SK-N-SH (cell line): ENCODE results near the gene SLC33A1. TPM values are rescaled to one million over a fixed set of nuclear protein-coding genes. Genes with fewer than 3 reads are reported as not detected.
"Not testable (repeated sequence)": the region's sequence is repeated elsewhere in the genome, so short reads cannot be mapped to it uniquely, and the experiment has no call there.

Source experiments
- CTCF ChIA-PET: fragments of 300-600, 350-600 bp; formaldehyde crosslinking; extraction: SDS; loops from one replicate; lab custom pipeline; 2021; lab: Yijun Ruan, JAX
- POLR2A ChIA-PET: fragments of 350-600 bp; sonication (Branson Sonifier 250); formaldehyde crosslinking; extraction: SDS; loops from one replicate; lab custom pipeline; 2020; ENCODE audit warnings: antibody characterized with exemption, inconsistent platforms; lab: Yijun Ruan, JAX
- DNase-seq: peaks from one replicate; pipeline ENCODE4 v3.0.0; 2012
- H2AFZ ChIP-seq: fragments of 200-600 bp; sonication (generic); 2 replicates; pipeline ENCODE4 v1.8.1; 2016; ENCODE audit warnings: antibody characterized with exemption, mild to moderate bottlenecking, low read depth
- H3F3A ChIP-seq: fragments of 200-600 bp; sonication (generic); replicated peaks from 2 replicates; pipeline ENCODE3; 2016; ENCODE audit warnings: antibody characterized with exemption, mild to moderate bottlenecking; ENCODE audit not compliant: insufficient read depth
- H3K27ac ChIP-seq, 2 experiments: fragments of 200-500 bp in 1 of 2; fragments of 200-600 bp in 1 of 2; sonication (Bioruptor generic) in 1 of 2; sonication (generic), shearing (Covaris generic) in 1 of 2; 2 replicates each; pipeline versions ENCODE4 v1.5.1 to v1.6.1; 2014 to 2016; ENCODE audit warnings: low read depth in 2 of 2, inconsistent platforms in 1 of 2, low read length in 1 of 2, mild to moderate bottlenecking in 1 of 2, mixed read lengths in 1 of 2
- H3K27me3 ChIP-seq: fragments of 200-600 bp; sonication (generic), shearing (Covaris generic); 2 replicates; pipeline ENCODE4 v1.6.1; 2016; ENCODE audit warnings: mixed run types; ENCODE audit not compliant: insufficient read depth
- H3K36me3 ChIP-seq, 2 experiments: fragments of 200-500 bp in 1 of 2; fragments of 200-600 bp in 1 of 2; sonication (Bioruptor generic) in 1 of 2; sonication (generic) in 1 of 2; replicated peaks in 1 of 2; 2 replicates each; pipeline versions ENCODE3 to v1.5.1; 2014 to 2016; ENCODE audit warnings: low read length in 1 of 2, mild to moderate bottlenecking in 1 of 2; ENCODE audit not compliant: insufficient read depth in 2 of 2, control insufficient read depth in 1 of 2
- H3K4me1 ChIP-seq, 2 experiments: fragments of 200-500 bp in 1 of 2; fragments of 200-600 bp in 1 of 2; sonication (Bioruptor generic) in 1 of 2; sonication (generic), shearing (Covaris generic) in 1 of 2; 2 replicates each; pipeline versions ENCODE4 v1.5.1 to v1.6.1; 2014 to 2016; ENCODE audit warnings: low read depth in 1 of 2, low read length in 1 of 2, mixed run types in 1 of 2; ENCODE audit not compliant: insufficient read depth in 2 of 2, control insufficient read depth in 1 of 2
- H3K4me2 ChIP-seq: fragments of 200-600 bp; sonication (generic), shearing (Covaris generic); 2 replicates; pipeline ENCODE4 v1.6.1; 2017; ENCODE audit warnings: mixed run types
- H3K4me3 ChIP-seq, 2 experiments: fragments of 200-500 bp in 1 of 2; fragments of 200-600 bp in 1 of 2; sonication (Bioruptor generic) in 1 of 2; sonication (generic), shearing (Covaris generic) in 1 of 2; 2 replicates each; pipeline versions ENCODE4 v1.5.1 to v1.8.1; 2014 to 2016; ENCODE audit warnings: low read depth in 2 of 2, inconsistent platforms in 1 of 2, low read length in 1 of 2, mild to moderate bottlenecking in 1 of 2, mixed read lengths in 1 of 2, moderate library complexity in 1 of 2
- H3K79me2 ChIP-seq: fragments of 200-600 bp; sonication (generic); 2 replicates; pipeline ENCODE4 v1.8.1; 2017; ENCODE audit warnings: mild to moderate bottlenecking; ENCODE audit not compliant: insufficient read depth
- H3K9ac ChIP-seq: fragments of 200-600 bp; sonication (generic); 2 replicates; pipeline ENCODE4 v1.6.1; 2017; ENCODE audit warnings: mixed run types
- H3K9me2 ChIP-seq: fragments of 200-600 bp; sonication (generic); 2 replicates; pipeline ENCODE4 v1.6.1; 2017; ENCODE audit warnings: mixed run types
- H3K9me3 ChIP-seq: fragments of 200-600 bp; sonication (generic); 2 replicates; pipeline ENCODE4 v1.6.1; 2017; ENCODE audit warnings: mixed run types, mild to moderate bottlenecking, moderate library complexity
- H4K20me1 ChIP-seq: fragments of 200-600 bp; sonication (generic); 2 replicates; pipeline ENCODE4 v1.6.1; 2017; ENCODE audit warnings: mild to moderate bottlenecking, mixed run types; ENCODE audit not compliant: insufficient read depth
- CHD2 ChIP-seq: fragments of 150-350 bp; IDR thresholded peaks from 2 replicates; pipeline ENCODE4 v1.6.1; 2018; ENCODE audit warnings: low read length; ENCODE audit not compliant: partially characterized antibody
- ELF1 ChIP-seq: IDR thresholded peaks from 2 replicates; pipeline ENCODE4 v1.4.0; 2012
- FOSL2 ChIP-seq: IDR thresholded peaks from 2 replicates; pipeline ENCODE4 v1.4.0; 2012; ENCODE audit warnings: low read depth, mild to moderate bottlenecking, moderate library complexity, borderline replicate concordance
- FOXJ3 ChIP-seq: sonication (generic); formaldehyde crosslinking; IDR thresholded peaks from 2 replicates; pipeline ENCODE4 v1.5.1; 2020; ENCODE audit warnings: mild to moderate bottlenecking, missing genetic modification reagents
- FOXM1 ChIP-seq: IDR thresholded peaks from 2 replicates; pipeline ENCODE4 v1.4.0; 2012; ENCODE audit warnings: low read depth, mild to moderate bottlenecking
- GABPA ChIP-seq: IDR thresholded peaks from 2 replicates; pipeline ENCODE4 v1.4.0; 2012; ENCODE audit warnings: low read depth, mild to moderate bottlenecking
- JUND ChIP-seq: IDR thresholded peaks from 2 replicates; pipeline ENCODE4 v1.4.0; 2012
- MEF2A ChIP-seq: IDR thresholded peaks from 2 replicates; pipeline ENCODE4 v1.4.0; 2012; ENCODE audit warnings: low read depth, borderline replicate concordance
- MXI1 ChIP-seq: IDR thresholded peaks from 2 replicates; pipeline ENCODE4 v1.6.1; 2012; ENCODE audit warnings: mild to moderate bottlenecking, low read depth, low read length, improper control_type of control experiment
- NFIC ChIP-seq: IDR thresholded peaks from 2 replicates; pipeline ENCODE4 v1.4.0; 2012; ENCODE audit warnings: borderline replicate concordance
- POLR2AphosphoS5 ChIP-seq: IDR thresholded peaks from 2 replicates; pipeline ENCODE4 v1.6.1; 2012; ENCODE audit warnings: low read depth, low read length
- RAD21 ChIP-seq: IDR thresholded peaks from 2 replicates; pipeline ENCODE4 v1.6.1; 2012; ENCODE audit warnings: mild to moderate bottlenecking, low read length
- RXRA ChIP-seq: IDR thresholded peaks from 2 replicates; pipeline ENCODE4 v1.4.0; 2012; ENCODE audit warnings: low read depth, mild to moderate bottlenecking, borderline replicate concordance
- SMC3 ChIP-seq: IDR thresholded peaks from 2 replicates; pipeline ENCODE4 v1.6.1; 2012; ENCODE audit warnings: low read depth, low read length, improper control_type of control experiment
- TAF1 ChIP-seq: IDR thresholded peaks from 2 replicates; pipeline ENCODE4 v1.6.1; 2012; ENCODE audit warnings: low read depth, mild to moderate bottlenecking, low read length, moderate library complexity, borderline replicate concordance
- TCF12 ChIP-seq: IDR thresholded peaks from 2 replicates; pipeline ENCODE4 v1.4.0; 2012
- WGBS: methylation state at CpG from one replicate; pipeline ENCODE4 v1.1.6; 2017; ENCODE audit warnings: low lambda C conversion rate; 5-methylcytosine and 5-hydroxymethylcytosine counted together
- polyA plus RNA-seq, 3 experiments: library from polyadenylated mRNA; depleted of rRNA; stranded (reverse); fragments of >200 nt; gene quantifications; 2 replicates each; pipeline ENCODE4 v1.2.3, GENCODE V29; 2012
- TF ChIP-seq, protein P1 (sequence below): IDR thresholded peaks from 2 replicates; pipeline ENCODE4; 2012
- TF ChIP-seq, protein P2 (sequence below): fragments of 150-350 bp; IDR thresholded peaks from 2 replicates; pipeline ENCODE4 v1.6.1; 2017; ENCODE audit warnings: antibody characterized with exemption, low read length, low read depth, borderline replicate concordance
- TF ChIP-seq, protein P3 (sequence below): IDR thresholded peaks from 2 replicates; pipeline ENCODE4 v1.4.0; 2012; ENCODE audit warnings: low read depth, borderline replicate concordance
- TF ChIP-seq, protein P4 (sequence below): IDR thresholded peaks from 2 replicates; pipeline ENCODE4 v1.4.0; 2012; ENCODE audit warnings: low read depth, borderline replicate concordance

SLC33A1 gene
- polyA plus RNA-seq, 1 of the 3 experiments (the other 2 are of a cell fraction), result 10.3 TPM

DNA sequence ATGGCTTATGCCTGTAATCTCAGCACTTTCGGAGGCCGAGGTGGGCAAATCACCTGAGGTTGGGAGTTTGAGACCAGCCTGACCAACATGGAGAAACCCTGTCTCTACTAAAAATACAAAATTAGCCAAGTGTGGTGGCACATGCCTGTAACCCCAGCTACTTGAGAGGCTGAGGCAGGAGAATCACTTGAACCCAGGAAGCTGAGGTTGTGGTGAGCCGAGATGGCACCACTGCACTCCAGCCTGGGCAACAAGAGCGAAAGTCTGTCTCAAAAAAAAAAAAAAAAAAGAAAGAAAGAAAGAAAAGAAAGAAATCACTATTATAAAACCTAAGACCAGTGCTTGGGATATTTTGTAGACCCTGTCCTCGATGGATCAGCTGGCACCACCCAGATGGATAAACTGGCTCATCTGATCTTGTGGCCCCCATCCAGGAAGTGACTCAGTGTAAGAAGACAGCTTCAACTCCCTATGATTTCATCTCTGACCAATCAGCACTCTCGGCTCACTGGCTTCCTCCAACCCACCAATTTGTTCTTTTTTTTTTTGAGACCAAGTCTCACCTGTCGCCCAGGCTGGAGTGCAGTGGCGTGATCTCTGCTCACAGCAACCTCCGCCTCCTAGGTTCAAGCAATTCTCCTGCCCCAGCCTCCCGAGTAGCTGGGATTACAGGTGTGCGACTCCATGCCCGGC lies 8.2 kb upstream of the SLC33A1 start:
- H3K36me3 ChIP-seq, H3K9ac ChIP-seq, H3K79me2 ChIP-seq, H3K9me2 ChIP-seq, H4K20me1 ChIP-seq, H3K4me1 ChIP-seq, H3K27ac ChIP-seq, H3K27me3 ChIP-seq, H3K4me3 ChIP-seq, DNase-seq, POLR2A ChIA-PET, H3K9me3 ChIP-seq, H3F3A ChIP-seq: not testable (repeated sequence)
- 0 out of 2 replicates have a peak, but pooled peaks have one; percentile 33 for TF ChIP-seq NFIC
- TF ChIP-seq ELF1, result 0 out of 2 replicates have a peak, but pooled peaks have one; percentile 10
- TF ChIP-seq, protein P1, sequence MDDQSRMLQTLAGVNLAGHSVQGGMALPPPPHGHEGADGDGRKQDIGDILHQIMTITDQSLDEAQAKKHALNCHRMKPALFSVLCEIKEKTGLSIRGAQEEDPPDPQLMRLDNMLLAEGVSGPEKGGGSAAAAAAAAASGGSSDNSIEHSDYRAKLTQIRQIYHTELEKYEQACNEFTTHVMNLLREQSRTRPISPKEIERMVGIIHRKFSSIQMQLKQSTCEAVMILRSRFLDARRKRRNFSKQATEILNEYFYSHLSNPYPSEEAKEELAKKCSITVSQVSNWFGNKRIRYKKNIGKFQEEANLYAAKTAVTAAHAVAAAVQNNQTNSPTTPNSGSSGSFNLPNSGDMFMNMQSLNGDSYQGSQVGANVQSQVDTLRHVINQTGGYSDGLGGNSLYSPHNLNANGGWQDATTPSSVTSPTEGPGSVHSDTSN, result peak; percentile 56
- peak; percentile 42 for TF ChIP-seq JUND
- peak; percentile 15; the same call in 1 of the 2 replicates for TF ChIP-seq TCF12
- peak; percentile 51; the same call in 1 of the 2 replicates for TF ChIP-seq FOSL2
- CTCF ChIA-PET, result interaction anchor here (0.6 to 1.7 kb wide), 4 partner anchors 56 to 1237 kb away, joined by 3 to 5 read pairs (median 3); partner anchors contain the start of gene C3orf33
- peak overlapping the region; percentile 21; the same call in 1 of the 2 replicates for H3K4me2 ChIP-seq
- 69% methylated on average over 12 of the region's 12 CpGs for WGBS
- H2AFZ ChIP-seq, result peak overlapping the region; percentile 52; the same call in 1 of the 2 replicates

DNA sequence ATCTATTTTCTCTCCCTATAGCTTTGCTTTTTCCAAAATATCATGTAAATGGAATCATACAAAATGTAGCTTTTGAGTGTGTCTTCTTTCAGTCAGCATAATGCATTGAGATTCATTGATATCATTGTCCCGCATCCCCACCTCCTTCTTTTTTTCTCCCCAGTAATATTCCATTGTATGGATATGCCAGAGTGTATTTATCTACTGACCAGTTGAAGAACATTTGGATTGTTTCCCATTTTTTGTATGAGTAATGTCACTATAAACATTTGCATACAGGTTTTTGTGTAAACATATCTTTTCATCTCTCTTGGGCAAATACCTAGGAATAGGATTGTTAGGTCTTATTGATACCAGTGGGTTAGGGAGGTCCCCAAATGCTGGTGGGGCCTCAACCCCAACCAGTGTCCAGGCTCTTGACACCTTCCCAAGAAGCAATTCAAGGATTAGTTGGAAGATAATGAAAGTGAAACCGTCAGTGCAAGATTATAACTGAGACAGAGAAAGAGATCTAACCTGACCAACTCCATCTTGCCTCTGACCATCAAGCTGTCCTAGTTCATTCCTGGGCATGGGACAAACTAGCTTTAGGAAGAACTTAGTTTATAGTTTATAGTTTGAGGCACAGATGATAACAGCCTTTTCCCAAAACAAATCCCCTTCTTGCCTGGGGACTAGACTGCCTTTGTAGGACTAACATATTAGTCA lies 7.4 kb upstream of the SLC33A1 start:
- WGBS, result 90% methylated on average over 2 of the region's 2 CpGs
- Histone ChIP-seq H3K4me1 (no peaks in the 10 kb centered on the region), H3K9ac (no peak overlapping the region), H3F3A (peaks cover 6% of the 10 kb centered on the region), H3K27me3 (no peaks in the 10 kb centered on the region), H3K4me2 (no peak overlapping the region), H3K9me3 (no peaks in the 10 kb centered on the region), H3K36me3 (no peaks in the 10 kb centered on the region), H3K4me3 (no peak overlapping the region), H3K27ac (no peak overlapping the region), H3K9me2 (no peaks in the 10 kb centered on the region), H2AFZ (peak overlapping the region; percentile 52; the same call in 1 of the 2 replicates), H4K20me1 (no peaks in the 10 kb centered on the region), H3K79me2 (no peaks in the 10 kb centered on the region)
- POLR2A ChIA-PET, result no interaction called here
- CTCF ChIA-PET, result interaction anchor here (0.6 to 1.2 kb wide), 2 partner anchors 109 to 1238 kb away, joined by 3 read pairs; no protein-coding TSS in a partner anchor
- TF ChIP-seq CHD2 (no peak), RXRA (no peak), TCF12 (no peak), MEF2A (no peak), RAD21 (no peak), FOXJ3 (no peak), FOXM1 (no peak), TAF1 (no peak), MXI1 (no peak), POLR2AphosphoS5 (no peak), SMC3 (no peak), GABPA (no peak)
- TF ChIP-seq, protein P2, sequence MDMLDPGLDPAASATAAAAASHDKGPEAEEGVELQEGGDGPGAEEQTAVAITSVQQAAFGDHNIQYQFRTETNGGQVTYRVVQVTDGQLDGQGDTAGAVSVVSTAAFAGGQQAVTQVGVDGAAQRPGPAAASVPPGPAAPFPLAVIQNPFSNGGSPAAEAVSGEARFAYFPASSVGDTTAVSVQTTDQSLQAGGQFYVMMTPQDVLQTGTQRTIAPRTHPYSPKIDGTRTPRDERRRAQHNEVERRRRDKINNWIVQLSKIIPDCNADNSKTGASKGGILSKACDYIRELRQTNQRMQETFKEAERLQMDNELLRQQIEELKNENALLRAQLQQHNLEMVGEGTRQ, result no peak
- TF ChIP-seq, protein P1, result no peak
- TF ChIP-seq, protein P3, sequence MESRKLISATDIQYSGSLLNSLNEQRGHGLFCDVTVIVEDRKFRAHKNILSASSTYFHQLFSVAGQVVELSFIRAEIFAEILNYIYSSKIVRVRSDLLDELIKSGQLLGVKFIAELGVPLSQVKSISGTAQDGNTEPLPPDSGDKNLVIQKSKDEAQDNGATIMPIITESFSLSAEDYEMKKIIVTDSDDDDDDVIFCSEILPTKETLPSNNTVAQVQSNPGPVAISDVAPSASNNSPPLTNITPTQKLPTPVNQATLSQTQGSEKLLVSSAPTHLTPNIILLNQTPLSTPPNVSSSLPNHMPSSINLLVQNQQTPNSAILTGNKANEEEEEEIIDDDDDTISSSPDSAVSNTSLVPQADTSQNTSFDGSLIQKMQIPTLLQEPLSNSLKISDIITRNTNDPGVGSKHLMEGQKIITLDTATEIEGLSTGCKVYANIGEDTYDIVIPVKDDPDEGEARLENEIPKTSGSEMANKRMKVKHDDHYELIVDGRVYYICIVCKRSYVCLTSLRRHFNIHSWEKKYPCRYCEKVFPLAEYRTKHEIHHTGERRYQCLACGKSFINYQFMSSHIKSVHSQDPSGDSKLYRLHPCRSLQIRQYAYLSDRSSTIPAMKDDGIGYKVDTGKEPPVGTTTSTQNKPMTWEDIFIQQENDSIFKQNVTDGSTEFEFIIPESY, result no peak
- TF ChIP-seq, protein P4, sequence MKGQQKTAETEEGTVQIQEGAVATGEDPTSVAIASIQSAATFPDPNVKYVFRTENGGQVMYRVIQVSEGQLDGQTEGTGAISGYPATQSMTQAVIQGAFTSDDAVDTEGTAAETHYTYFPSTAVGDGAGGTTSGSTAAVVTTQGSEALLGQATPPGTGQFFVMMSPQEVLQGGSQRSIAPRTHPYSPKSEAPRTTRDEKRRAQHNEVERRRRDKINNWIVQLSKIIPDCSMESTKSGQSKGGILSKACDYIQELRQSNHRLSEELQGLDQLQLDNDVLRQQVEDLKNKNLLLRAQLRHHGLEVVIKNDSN, result no peak
- DNase-seq, result no peak
